ENCODE measurements around the gene GNG7. TPM values are rescaled to one million over a fixed set of nuclear protein-coding genes. Genes with fewer than 3 reads are reported as not detected.

The GNG7 gene
- total RNA-seq, 4 donors from 2014 or later: 2.1 to 4.3 (median 3.0) TPM

DNA sequence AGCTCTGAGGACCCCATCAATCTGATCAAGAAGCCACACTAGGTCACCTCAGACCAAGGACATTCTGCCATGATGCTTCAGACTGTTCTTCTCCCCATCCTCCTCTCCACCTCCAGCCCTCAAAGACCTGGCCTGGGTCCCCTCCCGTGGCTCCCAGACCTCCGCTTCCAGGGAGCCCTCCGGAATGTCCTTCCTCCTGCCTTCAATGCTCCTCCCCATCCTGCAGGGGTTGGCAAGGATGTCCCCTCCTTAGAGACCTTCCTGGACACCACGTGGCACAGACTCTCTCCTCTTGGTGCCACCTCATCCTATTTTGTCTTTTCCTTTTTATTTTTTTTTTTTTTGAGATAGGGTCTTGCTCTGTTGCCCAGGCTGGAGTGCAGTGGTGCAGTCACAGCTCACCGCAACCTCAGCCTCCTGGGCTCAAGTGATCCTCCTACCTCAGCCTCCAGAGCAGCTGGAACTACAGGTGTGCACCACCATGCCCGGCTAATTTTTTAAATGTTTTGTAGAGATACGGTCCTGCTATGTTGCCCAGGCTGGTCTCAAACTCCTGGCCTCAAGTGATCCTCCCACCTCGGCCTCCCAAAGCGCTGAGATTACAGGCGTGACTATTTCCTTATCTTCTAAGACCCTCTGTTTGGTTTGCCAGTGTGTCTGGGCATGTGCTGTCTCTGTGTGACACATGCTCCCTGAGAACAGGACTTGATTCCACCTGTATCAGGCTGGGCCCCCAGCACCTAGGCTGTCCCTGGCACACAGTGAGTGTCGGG lies 84.9 kb downstream of the GNG7 start:
- Histone ChIP-seq H3K9me3 (no peaks in the 10 kb centered on the region), H3K27ac (no peak overlapping the region), H3K4me1 (peaks cover 22% of the 10 kb centered on the region), H3K4me3 (no peak overlapping the region), H3K36me3 (no peaks in the 10 kb centered on the region), H3K27me3 (peaks cover 2% of the 10 kb centered on the region)
- no peak for DNase-seq (ENCODE audit: low spot score in 2 of 2)
- 92% methylated on average over 11 of the region's 11 CpGs for WGBS
- no peak for TF ChIP-seq POLR2AphosphoS5 (IDR thresholded peaks at IDR 0.05)
- TF ChIP-seq CTCF (IDR thresholded peaks at IDR 0.05): no peak
- no peak for TF ChIP-seq EP300 (IDR thresholded peaks at IDR 0.05)
- no peak for TF ChIP-seq POLR2A (IDR thresholded peaks at IDR 0.05)

GRCh38 chr19:2616741-2617392 lies 85.6 kb downstream of the GNG7 start:
- peaks cover 22% of the 10 kb centered on the region for H3K4me1 ChIP-seq
- 66% methylated on average over 10 of the region's 13 CpGs for WGBS
- no peaks in the 10 kb centered on the region for H3K9me3 ChIP-seq
- H3K4me3 ChIP-seq: no peak overlapping the region
- TF ChIP-seq CTCF (IDR thresholded peaks at IDR 0.05): no peak
- no peak for TF ChIP-seq POLR2AphosphoS5 (IDR thresholded peaks at IDR 0.05)
- TF ChIP-seq POLR2A (IDR thresholded peaks at IDR 0.05): no peak
- TF ChIP-seq EP300 (IDR thresholded peaks at IDR 0.05): no peak
- no peak overlapping the region for H3K27ac ChIP-seq
- DNase-seq (ENCODE audit: low spot score in 2 of 2): no peak
- H3K36me3 ChIP-seq: no peaks in the 10 kb centered on the region
- peaks cover 2% of the 10 kb centered on the region for H3K27me3 ChIP-seq

GRCh38 chr19:2615782-2616181 lies 86.7 kb downstream of the GNG7 start:
- peaks cover 28% of the 10 kb centered on the region for H3K4me1 ChIP-seq
- 89% methylated on average over 6 of the region's 6 CpGs for WGBS
- H3K27me3 ChIP-seq: peaks cover 2% of the 10 kb centered on the region
- H3K27ac ChIP-seq: no peak overlapping the region
- DNase-seq (ENCODE audit: low spot score in 2 of 2): no peak
- H3K36me3 ChIP-seq: no peaks in the 10 kb centered on the region
- H3K4me3 ChIP-seq: no peak overlapping the region
- no peaks in the 10 kb centered on the region for H3K9me3 ChIP-seq
- TF ChIP-seq POLR2A (IDR thresholded peaks at IDR 0.05) (no peak), POLR2AphosphoS5 (IDR thresholded peaks at IDR 0.05) (no peak), EP300 (IDR thresholded peaks at IDR 0.05) (no peak), CTCF (IDR thresholded peaks at IDR 0.05) (no peak)

DNA sequence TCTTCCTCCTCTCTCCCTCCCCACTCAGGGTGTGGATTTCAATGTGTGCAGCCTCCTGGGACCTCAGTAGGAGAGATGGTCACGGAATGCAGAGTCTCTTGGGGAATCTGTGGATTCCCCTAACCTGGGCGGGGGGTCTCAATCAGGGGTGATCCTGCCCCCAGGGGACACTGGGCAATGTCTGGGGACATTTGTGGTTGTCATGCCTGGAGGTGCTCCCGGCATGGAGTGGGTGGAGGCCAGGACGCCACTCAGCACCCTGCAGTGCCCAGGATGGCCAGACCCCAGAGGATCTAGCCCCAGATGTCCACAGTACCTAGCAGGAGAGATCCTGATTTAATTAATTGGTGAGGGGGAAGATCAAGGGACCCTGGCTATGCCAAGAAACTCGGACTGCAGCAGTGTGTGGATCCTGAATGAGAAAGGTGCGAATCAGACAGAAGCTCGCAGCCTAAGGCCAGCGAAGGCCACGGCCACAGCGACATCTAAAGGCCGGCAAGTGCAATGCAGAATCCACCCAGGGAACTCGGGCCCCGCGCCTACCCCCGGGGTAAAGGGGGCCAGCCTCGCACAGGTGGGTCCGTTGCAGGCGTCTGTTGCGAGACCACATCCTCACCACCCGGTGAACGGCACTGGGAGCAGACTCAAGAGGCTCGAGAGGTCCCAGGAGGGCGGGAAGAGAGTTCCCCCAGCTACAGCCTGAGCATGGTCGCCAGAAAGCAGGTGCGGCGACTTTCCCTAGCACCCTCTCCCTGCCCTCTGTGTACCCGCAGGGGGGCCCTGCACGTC lies 88.8 kb downstream of the GNG7 start:
- no peak for DNase-seq (ENCODE audit: low spot score in 2 of 2)
- Histone ChIP-seq H3K27me3 (peaks cover 2% of the 10 kb centered on the region), H3K27ac (no peak overlapping the region), H3K4me3 (no peak overlapping the region), H3K36me3 (no peaks in the 10 kb centered on the region), H3K9me3 (no peaks in the 10 kb centered on the region), H3K4me1 (peaks cover 25% of the 10 kb centered on the region)
- 26% methylated on average over 10 of the region's 28 CpGs for WGBS
- TF ChIP-seq POLR2AphosphoS5 (IDR thresholded peaks at IDR 0.05): no peak
- TF ChIP-seq CTCF (IDR thresholded peaks at IDR 0.05): peak; percentile 25 to 90

Measured in suprapubic skin (tissue), 4 donors.